ENCODE results near the gene HAUS5. TPM values are rescaled to one million over a fixed set of nuclear protein-coding genes. Genes with fewer than 3 reads are reported as not detected.

The HAUS5 gene
- total RNA-seq, 2 donors from 2014 or later: 32.4 to 33.7 TPM

GRCh38 chr19:35665604-35666003, 53.1 kb downstream of the HAUS5 start:
- TF ChIP-seq CTCF (conservative IDR thresholded peaks at IDR 0.05): no peak
- Histone ChIP-seq H3K9ac (ENCODE audit: extremely low read depth, low read length, poor library complexity, severe bottlenecking) (no peak overlapping the region), H3K27ac (ENCODE audit: low read depth, low read length) (no peak overlapping the region), H3K36me3 (ENCODE audit: control insufficient read depth, insufficient read depth, low read length) (no peaks in the 10 kb centered on the region), H3K9me3 (ENCODE audit: control insufficient read depth, low read length) (no peaks in the 10 kb centered on the region), H3K4me1 (ENCODE audit: control insufficient read depth, insufficient read depth, low read length) (no peaks in the 10 kb centered on the region), H3K27me3 (ENCODE audit: control insufficient read depth, insufficient read depth, low read length, poor library complexity, severe bottlenecking) (peaks cover 12% of the 10 kb centered on the region), H3K4me3 (ENCODE audit: low read length) (no peak overlapping the region)
- 78 to 87% methylated on average over 4 to 7 of the region's 7 CpGs for WGBS, 2 experiments (ENCODE audit: insufficient coverage in 1 of 2, insufficient read length in 1 of 2)
- DNase-seq: no peak
- no peaks in the 10 kb centered on the region for H3K9me3 Mint-ChIP-seq
- H3K4me3 Mint-ChIP-seq: no peak overlapping the region
- H3K27me3 Mint-ChIP-seq (ENCODE audit: insufficient read depth): peaks cover 21% of the 10 kb centered on the region
- H3K36me3 Mint-ChIP-seq (ENCODE audit: low read depth): peaks cover 42% of the 10 kb centered on the region
- no peaks in the 10 kb centered on the region for H3K4me1 Mint-ChIP-seq
- H3K27ac Mint-ChIP-seq: no peak overlapping the region

GRCh38 chr19:35666251-35666913, 53.8 kb downstream of the HAUS5 start, which contains the start of gene UPK1A:
Gene UPK1A (plus strand): TSS chr19:35666517. CDS start chr19:35666813, 296 bp downstream.
- no peak within 1 kb of the TSS for H3K4me3 ChIP-seq (ENCODE audit: low read length)
- no peak within 1 kb of the TSS for H3K27ac Mint-ChIP-seq
- H3K4me1 ChIP-seq (ENCODE audit: control insufficient read depth, insufficient read depth, low read length): no peaks in the 10 kb centered on the region
- no peak within 1 kb of the TSS for H3K9ac ChIP-seq (ENCODE audit: extremely low read depth, low read length, poor library complexity, severe bottlenecking)
- H3K27me3 Mint-ChIP-seq (ENCODE audit: insufficient read depth): peaks cover 25% of the 10 kb centered on the region
- peaks cover 34% of the 10 kb centered on the region for H3K36me3 Mint-ChIP-seq (ENCODE audit: low read depth)
- no peak for TF ChIP-seq CTCF (conservative IDR thresholded peaks at IDR 0.05)
- no peak for DNase-seq
- 87 to 100% methylated on average over 1 to 16 of the region's 16 CpGs for WGBS, 2 experiments (ENCODE audit: insufficient coverage in 1 of 2, insufficient read length in 1 of 2)
- H3K4me1 Mint-ChIP-seq: no peaks in the 10 kb centered on the region
- H3K27ac ChIP-seq (ENCODE audit: low read depth, low read length): no peak within 1 kb of the TSS
- peaks cover 12% of the 10 kb centered on the region for H3K27me3 ChIP-seq (ENCODE audit: control insufficient read depth, insufficient read depth, low read length, poor library complexity, severe bottlenecking)
- H3K36me3 ChIP-seq (ENCODE audit: control insufficient read depth, insufficient read depth, low read length): no peaks in the 10 kb centered on the region
- no peaks in the 10 kb centered on the region for H3K9me3 ChIP-seq (ENCODE audit: control insufficient read depth, low read length)
- H3K4me3 Mint-ChIP-seq: no peak within 1 kb of the TSS
- H3K9me3 Mint-ChIP-seq: no peaks in the 10 kb centered on the region

GRCh38 chr19:35669566-35669965, 57.0 kb downstream of the HAUS5 start:
- DNase-seq: no peak
- no peaks in the 10 kb centered on the region for H3K36me3 ChIP-seq (ENCODE audit: control insufficient read depth, insufficient read depth, low read length)
- Mint-ChIP-seq H3K4me3 (no peak overlapping the region), H3K9me3 (no peaks in the 10 kb centered on the region), H3K27me3 (ENCODE audit: insufficient read depth) (peaks cover 43% of the 10 kb centered on the region), H3K27ac (no peak overlapping the region), H3K36me3 (ENCODE audit: low read depth) (peaks cover 8% of the 10 kb centered on the region), H3K4me1 (peaks cover 2% of the 10 kb centered on the region)
- peaks cover 22% of the 10 kb centered on the region for H3K27me3 ChIP-seq (ENCODE audit: control insufficient read depth, insufficient read depth, low read length, poor library complexity, severe bottlenecking)
- no peak overlapping the region for H3K27ac ChIP-seq (ENCODE audit: low read depth, low read length)
- no peaks in the 10 kb centered on the region for H3K4me1 ChIP-seq (ENCODE audit: control insufficient read depth, insufficient read depth, low read length)
- H3K9me3 ChIP-seq (ENCODE audit: control insufficient read depth, low read length): no peaks in the 10 kb centered on the region
- no peak for TF ChIP-seq CTCF (conservative IDR thresholded peaks at IDR 0.05)
- 77 to 83% methylated on average over 2 to 6 of the region's 6 CpGs for WGBS, 2 experiments (ENCODE audit: insufficient coverage in 1 of 2, insufficient read length in 1 of 2)
- no peak overlapping the region for H3K9ac ChIP-seq (ENCODE audit: extremely low read depth, low read length, poor library complexity, severe bottlenecking)
- no peak overlapping the region for H3K4me3 ChIP-seq (ENCODE audit: low read length)

Data from endodermal cell (in vitro differentiated cells).